Breast epithelium (tissue), 3 donors: Measurements from ENCODE around the gene SYTL3.

Experiments used
- POLR2A ChIP-seq: fragments of 450-650 bp; IDR thresholded peaks from one replicate; pipeline ENCODE4 v1.6.1; 2016; ENCODE audit warnings: antibody characterized with exemption, mild to moderate bottlenecking, moderate library complexity
- POLR2AphosphoS5 ChIP-seq, 3 donors: sonication (generic); formaldehyde crosslinking; IDR thresholded peaks; one replicate each; pipeline ENCODE4 v1.6.1; 2017; ENCODE audit warnings: antibody characterized with exemption in 3 of 3
- TF ChIP-seq, protein P1 (sequence below), 3 donors: fragments of 450-650 bp; IDR thresholded peaks; one replicate each; pipeline ENCODE4 v1.5.1; 2016 to 2017; ENCODE audit warnings: antibody characterized with exemption in 3 of 3, mild to moderate bottlenecking in 3 of 3, moderate library complexity in 3 of 3

DNA sequence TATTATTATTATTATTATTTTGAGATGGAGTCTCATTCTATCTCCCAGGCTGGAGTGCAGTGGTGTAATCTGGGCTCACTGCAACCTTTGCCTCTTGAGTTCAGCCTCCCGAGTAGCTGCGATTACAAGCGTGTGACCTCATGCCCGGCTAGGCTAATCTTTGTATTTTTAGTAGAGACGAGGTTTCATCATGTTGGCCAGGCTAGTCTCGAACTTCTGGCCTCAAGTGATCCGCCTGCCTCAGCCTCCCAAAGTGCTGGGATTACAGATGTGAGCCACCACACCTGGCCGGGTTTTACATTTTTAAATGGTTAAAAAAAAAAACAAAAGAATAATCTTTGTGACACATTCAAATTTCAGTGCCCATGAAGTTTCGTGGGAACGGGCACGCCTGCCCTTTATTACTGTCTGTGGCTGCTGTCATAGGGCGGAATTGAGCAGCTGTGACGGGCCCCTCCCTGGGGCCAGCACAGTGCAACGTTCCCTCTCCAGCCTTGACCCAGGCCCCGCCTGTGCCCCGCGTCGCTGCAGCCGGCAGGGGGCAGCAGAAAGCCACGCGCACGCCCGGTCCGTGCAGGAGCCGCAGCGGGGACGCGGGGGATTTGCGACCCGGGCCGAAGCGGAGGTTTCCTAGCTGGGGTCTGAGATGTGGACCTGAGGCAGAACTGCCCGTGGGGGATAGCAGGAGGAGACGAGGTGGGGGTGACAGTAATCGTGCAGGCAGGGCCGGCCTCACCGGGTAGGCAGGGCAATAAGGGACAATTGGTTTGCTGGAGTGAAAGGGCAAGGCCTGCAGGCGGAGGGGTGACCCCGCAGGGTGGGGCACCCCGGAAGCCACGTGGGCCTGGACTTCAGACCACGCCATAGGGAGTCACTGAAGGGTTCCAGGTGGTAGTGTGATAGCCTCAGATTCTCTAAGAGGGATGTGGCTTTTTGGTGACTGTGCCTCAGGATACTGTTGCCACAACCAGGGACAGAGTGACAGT is 54.3 kb downstream of the SYTL3 start:
- TF ChIP-seq, protein P1, sequence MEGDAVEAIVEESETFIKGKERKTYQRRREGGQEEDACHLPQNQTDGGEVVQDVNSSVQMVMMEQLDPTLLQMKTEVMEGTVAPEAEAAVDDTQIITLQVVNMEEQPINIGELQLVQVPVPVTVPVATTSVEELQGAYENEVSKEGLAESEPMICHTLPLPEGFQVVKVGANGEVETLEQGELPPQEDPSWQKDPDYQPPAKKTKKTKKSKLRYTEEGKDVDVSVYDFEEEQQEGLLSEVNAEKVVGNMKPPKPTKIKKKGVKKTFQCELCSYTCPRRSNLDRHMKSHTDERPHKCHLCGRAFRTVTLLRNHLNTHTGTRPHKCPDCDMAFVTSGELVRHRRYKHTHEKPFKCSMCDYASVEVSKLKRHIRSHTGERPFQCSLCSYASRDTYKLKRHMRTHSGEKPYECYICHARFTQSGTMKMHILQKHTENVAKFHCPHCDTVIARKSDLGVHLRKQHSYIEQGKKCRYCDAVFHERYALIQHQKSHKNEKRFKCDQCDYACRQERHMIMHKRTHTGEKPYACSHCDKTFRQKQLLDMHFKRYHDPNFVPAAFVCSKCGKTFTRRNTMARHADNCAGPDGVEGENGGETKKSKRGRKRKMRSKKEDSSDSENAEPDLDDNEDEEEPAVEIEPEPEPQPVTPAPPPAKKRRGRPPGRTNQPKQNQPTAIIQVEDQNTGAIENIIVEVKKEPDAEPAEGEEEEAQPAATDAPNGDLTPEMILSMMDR (IDR thresholded peaks at IDR 0.05): peak; percentile 72 to 97 (median 96)
- no peak for TF ChIP-seq POLR2A
- TF ChIP-seq POLR2AphosphoS5 (IDR thresholded peaks at IDR 0.05): peak in 2 of 3 donors; percentile 7 to 60
